ENCODE measurements around the gene TMEM243. TPM values are rescaled to one million over a fixed set of nuclear protein-coding genes. Genes with fewer than 3 reads are reported as not detected.

The TMEM243 gene
- total and polyA plus RNA-seq, 2 donors (not counting 3 experiments of a cell fraction or from before 2014, with no cell fraction given) = 26.9 to 28.8 TPM

GRCh38 chr7:87267239-87267900, 47.8 kb upstream of the TMEM243 start:
- ChIA-PET CTCF (interaction anchor here (1.1 kb wide), 1 partner anchor 12 kb away, joined by 3 read pairs; no protein-coding TSS in a partner anchor), POLR2A (no interaction called here)
- BruUV-seq (replicated peaks) = no TSS peak
- FAIRE-seq = no peak
- Histone ChIP-seq H3K4me1 (ENCODE audit: control insufficient read depth, extremely low read depth, insufficient read depth, low read length) (no peaks in the 10 kb centered on the region), H3K9ac (replicated peaks; ENCODE audit: extremely low read depth, insufficient read depth, low read length) (no peak overlapping the region), H3K4me3 (replicated peaks in 1 of 3; ENCODE audit: insufficient read depth in 1 of 3, low read depth in 1 of 3, low read length in 3 of 3) (no peak overlapping the region), H3K79me2 (ENCODE audit: control insufficient read depth, insufficient read depth, low read length) (no peaks in the 10 kb centered on the region), H4K20me1 (replicated peaks; ENCODE audit: control insufficient read depth, extremely low read depth, insufficient read depth, low read length) (no peaks in the 10 kb centered on the region), H3K27me3 (ENCODE audit: control insufficient read depth in 2 of 2, insufficient read depth in 2 of 2, low read length in 2 of 2) (no peaks in the 10 kb centered on the region), H3K4me2 (ENCODE audit: insufficient read depth, low read length) (no peak overlapping the region), H3K36me3 (ENCODE audit: control insufficient read depth in 2 of 2, extremely low read depth in 1 of 2, insufficient read depth in 2 of 2, low read length in 2 of 2) (no peaks in the 10 kb centered on the region), H2AFZ (ENCODE audit: low read depth, low read length) (no peak overlapping the region), H3K9me1 (replicated peaks; ENCODE audit: control insufficient read depth, extremely low read depth, insufficient read depth, low read length) (no peaks in the 10 kb centered on the region), H3K9me3 (replicated peaks; ENCODE audit: control insufficient read depth, insufficient read depth, low read length) (no peaks in the 10 kb centered on the region), H3K27ac (ENCODE audit: insufficient read depth, low read depth, low read length) (no peak overlapping the region)
- no peak for TF ChIP-seq MYC (IDR thresholded peaks at IDR 0.05; ENCODE audit: low read depth, low read length)
- TF ChIP-seq, protein P1, sequence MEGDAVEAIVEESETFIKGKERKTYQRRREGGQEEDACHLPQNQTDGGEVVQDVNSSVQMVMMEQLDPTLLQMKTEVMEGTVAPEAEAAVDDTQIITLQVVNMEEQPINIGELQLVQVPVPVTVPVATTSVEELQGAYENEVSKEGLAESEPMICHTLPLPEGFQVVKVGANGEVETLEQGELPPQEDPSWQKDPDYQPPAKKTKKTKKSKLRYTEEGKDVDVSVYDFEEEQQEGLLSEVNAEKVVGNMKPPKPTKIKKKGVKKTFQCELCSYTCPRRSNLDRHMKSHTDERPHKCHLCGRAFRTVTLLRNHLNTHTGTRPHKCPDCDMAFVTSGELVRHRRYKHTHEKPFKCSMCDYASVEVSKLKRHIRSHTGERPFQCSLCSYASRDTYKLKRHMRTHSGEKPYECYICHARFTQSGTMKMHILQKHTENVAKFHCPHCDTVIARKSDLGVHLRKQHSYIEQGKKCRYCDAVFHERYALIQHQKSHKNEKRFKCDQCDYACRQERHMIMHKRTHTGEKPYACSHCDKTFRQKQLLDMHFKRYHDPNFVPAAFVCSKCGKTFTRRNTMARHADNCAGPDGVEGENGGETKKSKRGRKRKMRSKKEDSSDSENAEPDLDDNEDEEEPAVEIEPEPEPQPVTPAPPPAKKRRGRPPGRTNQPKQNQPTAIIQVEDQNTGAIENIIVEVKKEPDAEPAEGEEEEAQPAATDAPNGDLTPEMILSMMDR (IDR thresholded peaks at IDR 0.05; ENCODE audit: extremely low read depth in 1 of 2, insufficient read depth in 1 of 2, low read depth in 1 of 2, low read length in 2 of 2) = no peak
- no peak for TF ChIP-seq EZH2 (IDR thresholded peaks at IDR 0.05; ENCODE audit: borderline replicate concordance, low read depth, low read length, severe bottlenecking)
- no peak for TF ChIP-seq POLR2AphosphoS5 (IDR thresholded peaks at IDR 0.05; ENCODE audit: insufficient read depth, low read depth, low read length)
- no peak for TF ChIP-seq JUN (IDR thresholded peaks at IDR 0.05; ENCODE audit: borderline replicate concordance, insufficient read depth, insufficient read length, low read depth)
- TF ChIP-seq POLR2A (IDR thresholded peaks at IDR 0.05; ENCODE audit: low read depth, low read length) = no peak
- no peak for TF ChIP-seq FOS (IDR thresholded peaks at IDR 0.05; ENCODE audit: borderline replicate concordance, insufficient read depth, low read length)
- TF ChIP-seq MAX (IDR thresholded peaks at IDR 0.05; ENCODE audit: insufficient read depth, insufficient read length) = no peak
- no peak for TF ChIP-seq GATA2 (IDR thresholded peaks at IDR 0.05; ENCODE audit: insufficient read depth, insufficient read length, low read depth, low read length)
- no peak for DNase-seq (ENCODE audit: low read depth, low spot score)
- intact Hi-C loops (cut with micrococcal nuclease) = no loop called here
- dilution Hi-C loops (cut with MboI; ENCODE audit: extremely low pct_ligation_motif_present, low sequenced_read_pairs) = no loop called here

Measured in endothelial cell of umbilical vein (primary cell).